HEK293T (cell line): ENCODE results near the gene RAD18.

ENCODE experiments used
- HDGF ChIP-seq: fragments of 450-650 bp; IDR thresholded peaks from 2 replicates; pipeline ENCODE4 v1.6.1; 2017; ENCODE audit warnings: antibody characterized with exemption, borderline replicate concordance
- NFRKB ChIP-seq: fragments of 450-650 bp; IDR thresholded peaks from 2 replicates; pipeline ENCODE4 v1.6.1; 2016; ENCODE audit warnings: mild to moderate bottlenecking, moderate library complexity

DNA sequence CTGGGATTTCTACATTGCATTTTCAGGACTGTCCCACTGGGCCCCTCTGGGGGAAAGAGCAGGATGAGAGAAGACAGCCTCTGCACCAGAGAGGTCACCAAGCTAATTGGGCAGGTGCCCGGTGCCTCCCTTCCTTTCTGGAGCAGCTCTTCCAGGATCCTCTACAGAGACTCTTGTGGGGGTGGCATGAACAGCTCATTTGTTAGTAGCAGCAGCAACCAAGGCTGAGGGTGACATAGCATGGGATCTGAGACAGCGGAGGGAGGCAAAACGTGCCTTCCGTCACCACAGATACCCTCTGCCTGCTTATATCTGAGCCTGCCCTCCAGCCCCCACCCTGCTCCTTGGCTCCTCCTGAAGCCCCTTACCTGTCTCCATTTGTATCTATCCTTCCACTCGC, 110.8 kb downstream of the RAD18 start:
- TF ChIP-seq NFRKB (no peak), HDGF (no peak)
